Measurements from ENCODE around the gene PRM1.

PRM1 gene

DNA sequence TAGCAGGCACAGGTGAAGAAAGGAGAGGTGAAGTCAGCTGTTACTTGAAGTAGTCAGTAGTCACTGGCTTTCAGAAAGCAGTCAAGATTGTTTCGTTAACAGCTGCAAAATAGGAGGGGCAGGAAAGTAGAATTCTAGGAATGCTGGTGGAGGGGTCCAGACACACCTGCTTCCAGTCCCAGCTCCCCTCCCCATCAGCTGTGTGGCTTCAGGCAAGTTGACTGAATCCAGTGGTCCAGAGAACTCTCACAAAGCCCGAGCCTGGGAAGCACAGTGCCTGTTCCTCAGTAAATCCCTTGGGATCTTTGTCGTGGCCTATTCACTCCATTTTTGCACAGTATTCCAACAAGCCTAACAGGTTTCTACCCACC is 20.5 kb downstream of the PRM1 start:
- no peaks in the 10 kb centered on the region for H3K27me3 ChIP-seq (ENCODE audit: insufficient read depth, low read length)
- no peak overlapping the region for H4K12ac ChIP-seq (ENCODE audit: low read depth, low read length)
- H4K8ac ChIP-seq (ENCODE audit: low read depth, low read length): no peak overlapping the region
- WGBS (ENCODE audit: extremely low coverage, insufficient coverage, insufficient read length): no CpG with 5 or more reads among the region's 3 CpGs
- no peak overlapping the region for H2AFZ ChIP-seq (ENCODE audit: insufficient read depth, low read length, poor library complexity)
- no peak overlapping the region for H2BK5ac ChIP-seq (ENCODE audit: low read depth, low read length, poor library complexity)
- no peak overlapping the region for H3K4ac ChIP-seq (ENCODE audit: low read depth, low read length)
- no peak overlapping the region for H3K9ac ChIP-seq (ENCODE audit: low read length)
- peak overlapping the region; percentile 29 for H4K91ac ChIP-seq (ENCODE audit: low read depth, low read length)
- H3K79me2 ChIP-seq (ENCODE audit: control insufficient read depth, insufficient read depth, low read length, poor library complexity): peaks cover 6% of the 10 kb centered on the region
- H3K18ac ChIP-seq (ENCODE audit: low read length): no peak overlapping the region
- no peaks in the 10 kb centered on the region for H3K36me3 ChIP-seq (ENCODE audit: control insufficient read depth in 1 of 2, insufficient read depth in 2 of 2, low read length in 2 of 2)
- no peak overlapping the region for H3K23ac ChIP-seq (ENCODE audit: low read length)
- H3K14ac ChIP-seq (ENCODE audit: low read length): no peak overlapping the region
- H3K79me1 ChIP-seq (ENCODE audit: low read length): peaks cover 17% of the 10 kb centered on the region
- no peak overlapping the region for H2BK12ac ChIP-seq (ENCODE audit: low read length)
- no peak overlapping the region for H2BK120ac ChIP-seq (ENCODE audit: insufficient read depth, low read length, poor library complexity)
- peaks cover 2% of the 10 kb centered on the region for H3K9me3 ChIP-seq (ENCODE audit: insufficient read depth, low read depth, low read length)
- peaks cover 19 to 23% of the 10 kb centered on the region in 2 experiments for H3K4me1 ChIP-seq (ENCODE audit: control insufficient read depth in 1 of 2, insufficient read depth in 2 of 2, low read length in 2 of 2)
- H3K4me2 ChIP-seq (ENCODE audit: low read length): peak overlapping the region; percentile 11
- DNase-seq: peak in 1 of 2 donors; percentile 72
- no peak overlapping the region for H3K4me3 ChIP-seq (ENCODE audit: low read depth, low read length)
- peak overlapping the region; percentile 24 for H3K27ac ChIP-seq (ENCODE audit: low read depth, low read length)
- no peak overlapping the region for H2AK5ac ChIP-seq (ENCODE audit: low read length)

DNA sequence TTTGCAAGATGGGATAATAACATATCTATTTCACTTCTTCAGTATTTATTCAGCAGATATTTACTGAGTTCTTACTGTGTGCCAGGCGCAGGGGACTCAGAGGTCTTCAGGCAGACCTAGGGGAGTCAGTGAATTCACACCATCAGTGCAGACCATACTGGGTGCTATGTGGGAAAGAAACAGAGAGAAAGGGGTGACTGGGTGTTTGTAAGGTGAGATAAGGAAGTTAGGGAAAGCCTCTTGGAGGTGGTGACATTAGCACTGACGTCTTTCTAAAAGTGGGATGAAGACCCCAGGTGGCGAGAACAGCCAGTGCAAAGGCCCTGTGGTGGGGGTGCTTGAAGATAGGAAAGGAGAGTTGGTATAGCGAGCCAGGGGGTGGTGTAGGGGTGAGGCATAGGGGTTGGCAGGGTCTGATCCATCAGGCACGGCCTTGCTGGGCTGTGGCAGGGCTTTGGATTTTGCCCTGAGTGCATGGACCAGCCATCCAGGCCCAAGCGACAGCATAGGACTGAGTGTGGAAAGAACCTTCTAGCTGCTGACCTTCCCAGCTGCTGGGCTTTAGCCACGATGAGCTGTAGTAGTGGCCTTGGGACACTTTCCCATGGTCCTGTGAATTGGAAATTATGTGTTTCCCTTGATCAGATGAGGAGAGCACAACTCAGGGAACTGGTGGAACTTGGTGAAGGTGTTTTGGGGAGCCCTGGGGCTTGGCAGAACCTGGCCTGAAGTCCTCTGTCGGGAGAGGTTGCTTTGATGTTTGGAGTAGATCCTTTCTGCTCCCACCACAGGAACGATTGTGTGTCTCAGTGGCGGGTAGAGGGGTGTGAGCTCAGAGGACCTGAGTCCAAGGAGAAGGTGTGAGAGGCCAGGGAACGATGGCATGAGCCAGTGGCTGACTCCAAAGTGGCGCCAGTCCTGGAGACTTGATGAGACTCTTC is 21.2 kb downstream of the PRM1 start:
- Histone ChIP-seq H3K79me1 (ENCODE audit: low read length) (peaks cover 22% of the 10 kb centered on the region), H3K27me3 (ENCODE audit: insufficient read depth, low read length) (no peaks in the 10 kb centered on the region), H3K4me3 (ENCODE audit: low read depth, low read length) (peak overlapping the region; percentile 24), H3K9me3 (ENCODE audit: insufficient read depth, low read depth, low read length) (peaks cover 2% of the 10 kb centered on the region), H4K91ac (ENCODE audit: low read depth, low read length) (peak overlapping the region; percentile 29), H2BK120ac (ENCODE audit: insufficient read depth, low read length, poor library complexity) (peak overlapping the region; percentile 11), H3K4me1 (ENCODE audit: control insufficient read depth in 1 of 2, insufficient read depth in 2 of 2, low read length in 2 of 2) (peaks cover 19 to 23% of the 10 kb centered on the region in 2 experiments), H3K27ac (ENCODE audit: low read depth, low read length) (no peak overlapping the region), H3K36me3 (ENCODE audit: control insufficient read depth in 1 of 2, insufficient read depth in 2 of 2, low read length in 2 of 2) (no peaks in the 10 kb centered on the region), H4K12ac (ENCODE audit: low read depth, low read length) (no peak overlapping the region), H3K4ac (ENCODE audit: low read depth, low read length) (no peak overlapping the region), H4K8ac (ENCODE audit: low read depth, low read length) (no peak overlapping the region), H3K14ac (ENCODE audit: low read length) (no peak overlapping the region), H2AK5ac (ENCODE audit: low read length) (peak overlapping the region; percentile 9), H3K18ac (ENCODE audit: low read length) (no peak overlapping the region), H2AFZ (ENCODE audit: insufficient read depth, low read length, poor library complexity) (no peak overlapping the region), H2BK12ac (ENCODE audit: low read length) (no peak overlapping the region), H3K4me2 (ENCODE audit: low read length) (peak overlapping the region; percentile 11), H2BK5ac (ENCODE audit: low read depth, low read length, poor library complexity) (no peak overlapping the region), H3K79me2 (ENCODE audit: control insufficient read depth, insufficient read depth, low read length, poor library complexity) (peaks cover 12% of the 10 kb centered on the region), H3K9ac (ENCODE audit: low read length) (no peak overlapping the region), H3K23ac (ENCODE audit: low read length) (no peak overlapping the region)
- no peak for DNase-seq
- WGBS (ENCODE audit: extremely low coverage, insufficient coverage, insufficient read length): no CpG with 5 or more reads among the region's 12 CpGs

DNA sequence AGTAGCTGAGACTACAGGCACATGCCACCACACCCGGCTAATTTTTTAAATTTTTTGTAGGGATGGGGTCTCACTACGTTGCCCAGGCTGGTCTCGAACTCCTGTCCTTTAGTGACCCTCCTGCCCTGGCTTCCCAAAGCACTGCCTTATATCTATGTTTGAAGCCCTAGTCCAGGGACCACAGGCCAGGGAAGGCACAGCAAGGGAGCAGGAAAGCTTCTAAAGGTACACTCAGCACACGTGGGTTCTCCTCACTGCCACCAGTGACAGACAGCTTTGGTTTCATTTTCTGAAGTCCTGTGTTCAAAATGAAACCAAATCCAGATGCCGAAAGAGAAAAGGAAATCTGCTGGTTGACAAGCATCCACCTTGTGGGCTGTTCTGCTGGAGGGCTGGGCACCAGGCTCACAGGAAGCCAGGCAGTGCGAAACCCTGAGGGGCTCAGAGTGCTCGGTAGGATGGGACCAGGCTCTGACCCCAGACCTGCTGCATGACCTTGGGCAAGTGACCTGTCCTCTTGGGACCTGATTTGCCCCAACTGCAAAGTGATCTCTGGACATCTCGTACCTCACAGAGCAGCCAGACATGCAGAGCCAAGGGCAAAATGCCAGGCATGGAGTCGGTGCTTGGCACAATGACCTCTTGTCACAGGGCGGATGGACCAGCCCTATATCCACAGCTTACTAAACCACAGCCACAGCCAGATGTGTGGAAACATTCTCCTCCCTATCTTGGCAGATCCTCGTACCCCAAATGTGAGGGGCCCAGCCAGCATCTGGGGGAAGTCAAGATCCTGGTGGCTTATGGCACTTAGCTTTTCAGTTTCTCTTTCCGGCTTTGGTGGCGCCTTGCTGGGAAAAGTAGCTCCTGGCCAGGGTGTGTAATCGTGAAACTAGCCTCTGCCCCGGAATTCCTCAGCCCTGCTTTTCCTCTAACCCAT is 22.3 kb downstream of the PRM1 start:
- Histone ChIP-seq H2BK5ac (ENCODE audit: low read depth, low read length, poor library complexity) (no peak overlapping the region), H3K27ac (ENCODE audit: low read depth, low read length) (no peak overlapping the region), H4K91ac (ENCODE audit: low read depth, low read length) (no peak overlapping the region), H3K23ac (ENCODE audit: low read length) (no peak overlapping the region), H3K27me3 (ENCODE audit: insufficient read depth, low read length) (no peaks in the 10 kb centered on the region), H3K18ac (ENCODE audit: low read length) (no peak overlapping the region), H3K4me1 (ENCODE audit: control insufficient read depth in 1 of 2, insufficient read depth in 2 of 2, low read length in 2 of 2) (peaks cover 22 to 31% of the 10 kb centered on the region in 2 experiments), H3K4me2 (ENCODE audit: low read length) (no peak overlapping the region), H2AFZ (ENCODE audit: insufficient read depth, low read length, poor library complexity) (peak overlapping the region; percentile 23), H3K79me2 (ENCODE audit: control insufficient read depth, insufficient read depth, low read length, poor library complexity) (peaks cover 18% of the 10 kb centered on the region), H2BK12ac (ENCODE audit: low read length) (peak overlapping the region; percentile 22), H3K36me3 (ENCODE audit: control insufficient read depth in 1 of 2, insufficient read depth in 2 of 2, low read length in 2 of 2) (peaks cover 2% of the 10 kb centered on the region in 2 experiments), H3K4ac (ENCODE audit: low read depth, low read length) (no peak overlapping the region), H3K9ac (ENCODE audit: low read length) (no peak overlapping the region), H2BK120ac (ENCODE audit: insufficient read depth, low read length, poor library complexity) (no peak overlapping the region), H4K12ac (ENCODE audit: low read depth, low read length) (no peak overlapping the region), H3K4me3 (ENCODE audit: low read depth, low read length) (no peak overlapping the region), H3K14ac (ENCODE audit: low read length) (no peak overlapping the region), H3K9me3 (ENCODE audit: insufficient read depth, low read depth, low read length) (peaks cover 2% of the 10 kb centered on the region), H2AK5ac (ENCODE audit: low read length) (peak overlapping the region; percentile 78), H4K8ac (ENCODE audit: low read depth, low read length) (no peak overlapping the region), H3K79me1 (ENCODE audit: low read length) (peaks cover 25% of the 10 kb centered on the region)
- WGBS (ENCODE audit: extremely low coverage, insufficient coverage, insufficient read length): no CpG with 5 or more reads among the region's 15 CpGs
- DNase-seq: no peak

All from trophoblast cell (in vitro differentiated cells and primary cell).